HG02840 (cell line): Measurements from ENCODE around the gene LRIG3.

Source experiments
- ATAC-seq: cut with Tn5 transposase; IDR thresholded peaks from one replicate; pipeline ENCODE4 v1.9.1; 2021; ENCODE audit warnings: mild to moderate bottlenecking, moderate library complexity, moderate number of reproducible peaks; ENCODE audit not compliant: unreplicated experiment, low FRiP score

Gene LRIG3

GRCh38 chr12:58934528-58934927, 14.2 kb upstream of the LRIG3 start:
- no peak for ATAC-seq

DNA sequence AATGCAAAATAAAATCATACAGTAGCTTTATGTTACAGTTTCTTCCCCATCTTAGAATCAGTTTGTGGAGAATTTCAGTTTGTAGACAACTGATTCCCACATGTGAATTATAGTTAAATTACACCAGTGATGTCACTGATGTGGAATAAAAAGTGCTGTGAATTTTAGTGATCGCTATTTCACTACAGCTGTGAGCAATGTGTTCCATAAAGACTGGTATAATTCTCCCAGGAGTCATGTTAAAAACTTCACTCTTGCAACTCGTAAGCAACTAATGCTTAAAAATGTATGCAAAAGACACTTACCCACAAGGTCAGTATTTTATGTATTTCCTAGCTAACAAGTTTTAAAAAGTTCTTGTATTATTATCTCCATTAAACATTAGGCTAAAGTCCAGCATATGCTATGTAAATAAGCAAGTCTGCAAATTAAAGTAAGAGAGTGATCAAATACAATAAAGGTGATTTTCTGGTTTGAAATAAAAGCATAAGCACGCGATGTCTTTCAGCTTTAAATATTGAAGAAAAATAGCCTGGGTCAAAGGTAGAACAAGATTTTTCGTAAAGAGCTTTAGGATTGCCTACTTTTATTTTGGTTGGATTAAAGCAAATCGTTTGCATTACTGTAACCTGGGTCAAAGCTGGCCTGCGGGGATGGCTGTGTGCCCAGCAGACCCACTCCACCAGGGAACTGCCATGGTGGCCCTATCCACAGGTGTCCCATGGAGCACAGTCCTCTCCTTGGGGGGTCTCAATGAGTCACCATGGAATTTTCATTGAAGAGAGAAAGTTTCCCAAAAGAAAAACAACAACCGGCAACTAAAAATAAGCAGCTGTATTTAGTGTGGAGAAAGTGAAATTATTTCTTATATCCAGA, 12.7 kb upstream of the LRIG3 start:
- no peak for ATAC-seq

- ATAC-seq, result no peak
Measured at GRCh38 chr12:58931518-58931917, 11.2 kb upstream of the LRIG3 start.

GRCh38 chr12:58930770-58931324, 10.5 kb upstream of the LRIG3 start:
- ATAC-seq, result no peak

- no peak for ATAC-seq
Measured at GRCh38 chr12:58927120-58927519, 6.8 kb upstream of the LRIG3 start.

DNA sequence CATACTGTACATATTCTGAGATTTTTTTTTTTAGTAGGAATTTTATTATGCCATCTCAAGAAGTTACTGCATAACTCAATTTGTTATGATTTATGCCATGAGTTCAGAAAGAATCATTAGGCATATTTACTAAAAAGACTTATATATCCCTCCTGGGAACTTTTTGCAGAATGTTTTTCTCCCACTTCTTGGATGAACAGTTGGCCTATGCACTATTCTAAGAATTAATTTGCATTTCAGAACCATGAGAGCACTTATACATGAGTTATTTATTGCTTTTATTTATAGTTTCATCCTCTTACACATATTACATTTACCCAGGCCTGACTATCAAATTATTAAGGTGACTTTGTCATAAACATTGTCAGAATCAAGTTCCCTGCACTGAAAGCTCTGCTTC, 6.3 kb upstream of the LRIG3 start:
- ATAC-seq, result no peak

DNA sequence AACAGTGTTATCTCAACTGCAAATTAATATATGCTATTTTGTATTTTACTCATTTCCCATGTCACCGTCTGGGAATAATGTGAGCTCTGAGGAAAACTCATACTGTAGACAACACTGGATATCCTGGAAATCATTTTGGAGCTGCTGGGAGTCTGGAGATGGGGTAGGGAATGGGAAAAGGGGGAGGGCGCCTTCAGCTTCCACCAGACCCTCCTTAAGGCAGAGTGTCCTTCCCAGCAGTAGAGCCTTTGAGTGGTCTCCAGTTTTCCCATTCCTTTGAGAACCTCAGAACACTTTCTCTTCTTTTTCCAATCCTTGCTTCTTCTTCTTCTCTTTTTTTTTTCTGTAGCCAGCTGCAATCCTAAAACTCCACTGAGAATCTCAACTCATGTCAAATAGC, 5.4 kb upstream of the LRIG3 start:
- ATAC-seq, result no peak

GRCh38 chr12:58925111-58925611, 4.9 kb upstream of the LRIG3 start:
- no peak for ATAC-seq

DNA sequence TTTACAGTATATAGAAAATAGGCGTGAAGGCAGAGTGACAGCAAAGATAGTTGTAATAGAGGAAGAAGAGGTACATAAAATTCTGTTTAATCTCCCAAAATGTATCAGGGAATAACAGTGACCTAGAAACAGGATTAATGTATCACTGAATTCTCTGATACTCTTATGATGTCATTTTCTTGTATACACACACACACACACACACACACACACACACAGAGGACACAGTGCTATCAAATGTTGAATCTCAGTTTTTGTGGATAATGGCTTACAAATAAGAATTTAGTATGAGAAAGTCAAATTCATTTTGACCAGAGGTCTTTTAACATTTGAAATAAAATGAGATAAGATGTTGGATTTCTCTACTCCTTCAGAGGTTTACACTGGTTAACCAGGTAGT, 4.3 kb upstream of the LRIG3 start:
- no peak for ATAC-seq

DNA sequence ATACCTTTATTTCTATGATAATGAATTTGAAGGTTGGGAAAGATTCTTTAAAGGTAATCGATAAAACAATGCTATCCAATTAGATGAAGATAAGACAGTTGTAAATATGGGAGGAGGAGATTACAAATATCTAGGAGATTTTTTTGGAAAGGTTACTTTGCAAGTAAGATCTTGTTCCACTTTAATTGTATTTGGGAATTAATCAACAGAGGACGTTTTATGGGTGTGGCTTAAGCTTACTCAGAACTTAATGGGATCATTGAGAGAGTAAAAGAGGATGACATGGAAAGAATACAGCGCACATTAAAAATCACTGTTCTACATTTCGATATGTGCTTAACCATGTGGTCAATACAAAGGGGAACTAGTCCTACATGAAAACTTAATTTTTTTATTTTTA, 3.5 kb upstream of the LRIG3 start:
- ATAC-seq, result no peak

DNA sequence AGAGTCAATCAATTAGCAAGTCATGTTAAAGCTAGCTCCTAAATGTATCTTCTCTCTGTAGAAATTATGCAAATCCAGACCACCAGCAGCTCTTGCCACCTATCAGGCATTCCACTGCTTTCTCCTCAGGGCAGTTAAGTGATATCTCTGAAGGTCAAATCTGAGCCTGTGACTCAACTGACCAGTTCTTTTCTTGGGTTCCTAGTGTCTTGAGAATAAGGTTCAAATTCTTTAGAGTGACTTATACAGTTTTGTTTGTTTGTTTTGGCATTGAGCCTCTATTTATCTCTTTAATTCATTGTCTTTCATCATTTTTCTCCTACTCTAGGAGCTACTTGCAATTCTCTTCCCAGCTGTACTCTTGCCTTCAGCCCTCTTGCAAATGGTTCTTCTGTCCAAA, 2.5 kb upstream of the LRIG3 start:
- no peak for ATAC-seq

- ATAC-seq, result no peak
Measured at GRCh38 chr12:58920961-58921861, 907 bp upstream of the LRIG3 start.

- no peak for ATAC-seq
Measured at GRCh38 chr12:58919231-58920101, 838 bp downstream of the LRIG3 start.

- ATAC-seq, result no peak
Measured at GRCh38 chr12:58918469-58918844, 1.8 kb downstream of the LRIG3 start.

DNA sequence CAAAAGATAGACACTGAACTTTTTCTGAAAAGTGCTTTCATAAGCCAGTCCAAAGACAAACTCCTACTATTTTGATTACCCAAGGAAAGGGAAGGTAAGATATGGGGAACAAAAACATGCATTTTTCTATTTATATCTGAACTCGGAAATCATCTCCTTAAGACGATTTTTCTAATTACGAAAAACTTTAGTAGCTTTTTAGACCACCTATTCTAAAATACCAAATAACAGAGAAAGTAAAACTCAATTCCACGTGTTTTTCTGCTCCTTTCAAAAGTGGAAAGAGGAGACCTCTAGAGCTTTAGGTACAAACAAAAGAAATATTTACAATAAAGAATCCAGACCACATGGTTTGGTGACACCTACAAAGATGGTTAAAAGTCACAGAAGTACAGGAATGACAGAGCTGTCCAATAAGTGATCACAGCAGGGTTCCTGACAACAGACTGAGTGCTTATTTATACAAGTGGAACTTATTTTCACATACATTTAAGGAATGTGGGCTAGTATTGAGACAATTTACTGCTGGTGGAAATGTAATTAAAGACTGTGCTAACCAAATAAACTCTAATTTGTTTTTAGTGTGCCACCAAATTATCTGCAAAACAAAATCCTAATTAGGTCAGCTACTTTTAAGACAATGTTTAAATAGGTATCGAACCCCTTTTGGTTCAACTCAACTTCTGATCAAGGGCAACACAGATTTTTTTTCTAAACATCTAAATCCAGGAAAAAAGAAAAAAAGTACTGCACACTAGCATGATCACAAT, 2.4 kb downstream of the LRIG3 start:
- ATAC-seq, result no peak

DNA sequence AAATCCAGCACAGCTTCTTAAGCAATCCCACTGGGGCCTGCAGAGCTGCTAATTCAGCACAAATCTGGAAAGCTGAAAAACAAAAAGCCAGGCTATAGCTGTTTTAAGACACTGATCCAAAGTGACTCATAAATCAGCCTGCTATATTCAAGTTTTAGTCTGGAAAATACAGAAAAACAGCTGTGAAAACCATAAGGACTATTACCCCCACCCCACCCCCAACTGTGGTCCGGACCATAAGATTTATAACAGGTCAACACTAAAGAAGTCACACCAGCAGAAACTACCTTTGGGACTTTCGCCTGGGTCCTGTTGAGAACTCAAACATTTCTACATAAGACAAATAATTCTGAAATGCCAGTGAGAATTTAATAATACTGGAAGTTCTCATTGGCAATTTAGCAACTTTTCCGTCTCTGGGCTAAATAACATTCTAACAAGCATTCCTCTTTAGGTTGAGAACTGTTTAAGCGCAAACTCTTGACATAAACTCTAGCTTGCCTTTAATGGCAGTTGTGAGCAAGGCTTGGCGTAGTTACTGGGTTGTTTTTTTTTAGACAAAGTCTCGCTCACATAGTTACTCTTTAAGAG, 3.3 kb downstream of the LRIG3 start:
- no peak for ATAC-seq

- ATAC-seq, result no peak
Measured at GRCh38 chr12:58916161-58916621, 4.1 kb downstream of the LRIG3 start.

GRCh38 chr12:58915634-58916033, 4.7 kb downstream of the LRIG3 start:
- ATAC-seq, result no peak

- ATAC-seq, result no peak
Measured at GRCh38 chr12:58915037-58915436, 5.3 kb downstream of the LRIG3 start.
